Measurements from ENCODE around the gene DOCK9. TPM values are rescaled to one million over a fixed set of nuclear protein-coding genes. Genes with fewer than 3 reads are reported as not detected.

DOCK9 gene
- total and polyA plus RNA-seq, 9 of the 15 experiments (the other 6 are each of a cell fraction or from before 2014, with no cell fraction given) = 3.5 to 25.3 (median 16.7) TPM

DNA sequence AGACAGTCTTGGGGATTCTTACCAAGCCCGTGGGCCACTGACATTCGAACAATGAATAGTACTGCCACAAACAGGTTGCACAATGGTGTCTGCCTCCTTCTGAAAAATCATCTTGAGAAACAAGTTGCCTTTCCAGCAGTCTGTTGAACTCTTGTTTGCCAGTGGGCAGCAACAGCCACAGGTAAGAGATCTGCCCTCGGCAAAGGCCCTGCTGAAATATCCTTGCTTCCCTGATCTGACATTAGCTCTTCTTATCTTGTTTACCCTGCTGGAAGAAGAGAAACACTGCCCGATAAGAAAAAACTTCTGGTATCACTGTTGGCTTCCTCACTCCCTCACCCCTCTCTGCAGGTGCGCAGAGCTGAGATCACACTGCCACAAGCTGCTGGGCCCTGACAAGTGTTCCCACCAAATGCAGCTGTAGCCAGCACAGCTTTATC, 2.0 kb downstream of the DOCK9 start (continued):
- TF ChIP-seq, protein P1, sequence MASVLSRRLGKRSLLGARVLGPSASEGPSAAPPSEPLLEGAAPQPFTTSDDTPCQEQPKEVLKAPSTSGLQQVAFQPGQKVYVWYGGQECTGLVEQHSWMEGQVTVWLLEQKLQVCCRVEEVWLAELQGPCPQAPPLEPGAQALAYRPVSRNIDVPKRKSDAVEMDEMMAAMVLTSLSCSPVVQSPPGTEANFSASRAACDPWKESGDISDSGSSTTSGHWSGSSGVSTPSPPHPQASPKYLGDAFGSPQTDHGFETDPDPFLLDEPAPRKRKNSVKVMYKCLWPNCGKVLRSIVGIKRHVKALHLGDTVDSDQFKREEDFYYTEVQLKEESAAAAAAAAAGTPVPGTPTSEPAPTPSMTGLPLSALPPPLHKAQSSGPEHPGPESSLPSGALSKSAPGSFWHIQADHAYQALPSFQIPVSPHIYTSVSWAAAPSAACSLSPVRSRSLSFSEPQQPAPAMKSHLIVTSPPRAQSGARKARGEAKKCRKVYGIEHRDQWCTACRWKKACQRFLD (CRISPR knock-in tag; IDR thresholded peaks at IDR 0.05) = peak; percentile 56; the same call in 1 of the 2 replicates
- TF ChIP-seq, protein P2, sequence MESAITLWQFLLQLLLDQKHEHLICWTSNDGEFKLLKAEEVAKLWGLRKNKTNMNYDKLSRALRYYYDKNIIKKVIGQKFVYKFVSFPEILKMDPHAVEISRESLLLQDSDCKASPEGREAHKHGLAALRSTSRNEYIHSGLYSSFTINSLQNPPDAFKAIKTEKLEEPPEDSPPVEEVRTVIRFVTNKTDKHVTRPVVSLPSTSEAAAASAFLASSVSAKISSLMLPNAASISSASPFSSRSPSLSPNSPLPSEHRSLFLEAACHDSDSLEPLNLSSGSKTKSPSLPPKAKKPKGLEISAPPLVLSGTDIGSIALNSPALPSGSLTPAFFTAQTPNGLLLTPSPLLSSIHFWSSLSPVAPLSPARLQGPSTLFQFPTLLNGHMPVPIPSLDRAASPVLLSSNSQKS (CRISPR knock-in tag; IDR thresholded peaks at IDR 0.05) = no peak
- TF ChIP-seq CBFB (CRISPR knock-in tag; IDR thresholded peaks at IDR 0.05) (no peak), EWSR1 (IDR thresholded peaks at IDR 0.05; ENCODE audit: borderline replicate concordance, low read depth, partially characterized antibody) (no peak), ZBTB8A (IDR thresholded peaks at IDR 0.05; ENCODE audit: partially characterized antibody) (no peak), BRF1 (IDR thresholded peaks at IDR 0.05; ENCODE audit: borderline replicate concordance, extremely low read depth, insufficient read length) (no peak), HNRNPL (IDR thresholded peaks at IDR 0.05; ENCODE audit: low read depth, low read length) (no peak), ZNF644 (tag; IDR thresholded peaks at IDR 0.05; ENCODE audit: low read depth) (0 out of 2 replicates have a peak, but pooled peaks have one; percentile 49), ELF4 (CRISPR knock-in tag; IDR thresholded peaks at IDR 0.05) (no peak), ZNF384 (IDR thresholded peaks at IDR 0.05; ENCODE audit: low read depth, low read length) (peak; percentile 47; the same call in 1 of the 2 replicates)
- TF ChIP-seq, protein P3, sequence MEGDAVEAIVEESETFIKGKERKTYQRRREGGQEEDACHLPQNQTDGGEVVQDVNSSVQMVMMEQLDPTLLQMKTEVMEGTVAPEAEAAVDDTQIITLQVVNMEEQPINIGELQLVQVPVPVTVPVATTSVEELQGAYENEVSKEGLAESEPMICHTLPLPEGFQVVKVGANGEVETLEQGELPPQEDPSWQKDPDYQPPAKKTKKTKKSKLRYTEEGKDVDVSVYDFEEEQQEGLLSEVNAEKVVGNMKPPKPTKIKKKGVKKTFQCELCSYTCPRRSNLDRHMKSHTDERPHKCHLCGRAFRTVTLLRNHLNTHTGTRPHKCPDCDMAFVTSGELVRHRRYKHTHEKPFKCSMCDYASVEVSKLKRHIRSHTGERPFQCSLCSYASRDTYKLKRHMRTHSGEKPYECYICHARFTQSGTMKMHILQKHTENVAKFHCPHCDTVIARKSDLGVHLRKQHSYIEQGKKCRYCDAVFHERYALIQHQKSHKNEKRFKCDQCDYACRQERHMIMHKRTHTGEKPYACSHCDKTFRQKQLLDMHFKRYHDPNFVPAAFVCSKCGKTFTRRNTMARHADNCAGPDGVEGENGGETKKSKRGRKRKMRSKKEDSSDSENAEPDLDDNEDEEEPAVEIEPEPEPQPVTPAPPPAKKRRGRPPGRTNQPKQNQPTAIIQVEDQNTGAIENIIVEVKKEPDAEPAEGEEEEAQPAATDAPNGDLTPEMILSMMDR (IDR thresholded peaks at IDR 0.05 in 2 of 3, conservative IDR thresholded peaks at IDR 0.05 in 1 of 3; ENCODE audit: insufficient read depth in 2 of 3, low read depth in 1 of 3, low read length in 3 of 3) = no peak
- TF ChIP-seq, protein P4, sequence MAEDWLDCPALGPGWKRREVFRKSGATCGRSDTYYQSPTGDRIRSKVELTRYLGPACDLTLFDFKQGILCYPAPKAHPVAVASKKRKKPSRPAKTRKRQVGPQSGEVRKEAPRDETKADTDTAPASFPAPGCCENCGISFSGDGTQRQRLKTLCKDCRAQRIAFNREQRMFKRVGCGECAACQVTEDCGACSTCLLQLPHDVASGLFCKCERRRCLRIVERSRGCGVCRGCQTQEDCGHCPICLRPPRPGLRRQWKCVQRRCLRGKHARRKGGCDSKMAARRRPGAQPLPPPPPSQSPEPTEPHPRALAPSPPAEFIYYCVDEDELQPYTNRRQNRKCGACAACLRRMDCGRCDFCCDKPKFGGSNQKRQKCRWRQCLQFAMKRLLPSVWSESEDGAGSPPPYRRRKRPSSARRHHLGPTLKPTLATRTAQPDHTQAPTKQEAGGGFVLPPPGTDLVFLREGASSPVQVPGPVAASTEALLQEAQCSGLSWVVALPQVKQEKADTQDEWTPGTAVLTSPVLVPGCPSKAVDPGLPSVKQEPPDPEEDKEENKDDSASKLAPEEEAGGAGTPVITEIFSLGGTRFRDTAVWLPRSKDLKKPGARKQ (CRISPR knock-in tag; IDR thresholded peaks at IDR 0.05) = no peak

Data from K562 (cell line).